Measurements from ENCODE around the gene NSFL1C. TPM values are rescaled to one million over a fixed set of nuclear protein-coding genes. Genes with fewer than 3 reads are reported as not detected.
A peak's percentile ranks its signal among the peaks of the same experiment; 100 is the strongest.

Gene NSFL1C
- total and polyA plus RNA-seq, 5 donors from 2014 or later = 64.0 to 95.8 (median 90.4) TPM

GRCh38 chr20:1471242-1471641 lies 4.6 kb upstream of the NSFL1C start:
- Histone ChIP-seq H3K27ac (ENCODE audit: insufficient read depth, low read length, poor library complexity, severe bottlenecking) (no peak overlapping the region), H3K4me1 (ENCODE audit: control insufficient read depth, insufficient read depth, low read length, poor library complexity, severe bottlenecking) (peaks cover 5% of the 10 kb centered on the region), H3K27me3 (ENCODE audit: control insufficient read depth, insufficient read depth, low read length) (peaks cover 8% of the 10 kb centered on the region), H3K9me3 (ENCODE audit: control insufficient read depth in 2 of 2, low read length in 2 of 2) (no peaks in the 10 kb centered on the region), H3K36me3 (ENCODE audit: control insufficient read depth, insufficient read depth, low read length) (no peaks in the 10 kb centered on the region), H3K4me3 (ENCODE audit: low read depth, low read length) (no peak overlapping the region)
- H3K36me3 Mint-ChIP-seq = no peaks in the 10 kb centered on the region
- H3K27ac Mint-ChIP-seq = peak overlapping the region in 1 of 3 donors; percentile 43
- H3K4me3 Mint-ChIP-seq = peak overlapping the region in 1 of 4 donors; percentile 30
- H3K4me1 Mint-ChIP-seq = peaks cover 0 to 13% (median 8%) of the 10 kb centered on the region in 4 donors
- H3K9me3 Mint-ChIP-seq = no peaks in the 10 kb centered on the region
- no peak for DNase-seq
- peaks cover 26% of the 10 kb centered on the region for H3K27me3 Mint-ChIP-seq
- no peak for ATAC-seq (ENCODE audit: low read depth in 2 of 2)

- H3K36me3 Mint-ChIP-seq = no peaks in the 10 kb centered on the region
- peak overlapping the region in 1 of 4 donors; percentile 40 for H3K4me3 Mint-ChIP-seq
- H3K27me3 Mint-ChIP-seq = peaks cover 26% of the 10 kb centered on the region
- H3K4me1 ChIP-seq (ENCODE audit: control insufficient read depth, insufficient read depth, low read length, poor library complexity, severe bottlenecking) = peaks cover 17% of the 10 kb centered on the region
- H3K4me3 ChIP-seq (ENCODE audit: low read depth, low read length) = no peak overlapping the region
- no peaks in the 10 kb centered on the region for H3K9me3 Mint-ChIP-seq
- ATAC-seq (ENCODE audit: low read depth in 2 of 2) (no peak), DNase-seq (peak in 1 of 3 donors; percentile 16)
- H3K27me3 ChIP-seq (ENCODE audit: control insufficient read depth, insufficient read depth, low read length) = peaks cover 8% of the 10 kb centered on the region
- no peak overlapping the region for H3K27ac Mint-ChIP-seq
- no peaks in the 10 kb centered on the region for H3K9me3 ChIP-seq (ENCODE audit: control insufficient read depth in 2 of 2, low read length in 2 of 2)
- peaks cover 2% of the 10 kb centered on the region for H3K36me3 ChIP-seq (ENCODE audit: control insufficient read depth, insufficient read depth, low read length)
- peaks cover 8 to 24% (median 17%) of the 10 kb centered on the region in 4 donors for H3K4me1 Mint-ChIP-seq
- no peak overlapping the region for H3K27ac ChIP-seq (ENCODE audit: insufficient read depth, low read length, poor library complexity, severe bottlenecking)
Measured at GRCh38 chr20:1469925-1470571, 3.4 kb upstream of the NSFL1C start.

- H3K27ac Mint-ChIP-seq = no peak overlapping the region
Measured at GRCh38 chr20:1469306-1469905, 2.8 kb upstream of the NSFL1C start.

GRCh38 chr20:1468117-1468624 lies 1.5 kb upstream of the NSFL1C start:
- H3K36me3 Mint-ChIP-seq = peaks cover 2% of the 10 kb centered on the region
- DNase-seq (no peak), ATAC-seq (ENCODE audit: low read depth in 2 of 2) (no peak)
- peaks cover 10% of the 10 kb centered on the region for H3K36me3 ChIP-seq (ENCODE audit: control insufficient read depth, insufficient read depth, low read length)
- no peaks in the 10 kb centered on the region for H3K9me3 ChIP-seq (ENCODE audit: control insufficient read depth in 2 of 2, low read length in 2 of 2)
- no peaks in the 10 kb centered on the region for H3K9me3 Mint-ChIP-seq
- peak overlapping the region in 1 of 3 donors; percentile 94 for H3K27ac Mint-ChIP-seq
- peak overlapping the region in 3 of 4 donors; percentile 43 to 87 (median 73) for H3K4me3 Mint-ChIP-seq
- peaks cover 13 to 43% (median 34%) of the 10 kb centered on the region in 4 donors for H3K4me1 Mint-ChIP-seq
- H3K27me3 ChIP-seq (ENCODE audit: control insufficient read depth, insufficient read depth, low read length) = peaks cover 8% of the 10 kb centered on the region
- peaks cover 30% of the 10 kb centered on the region for H3K4me1 ChIP-seq (ENCODE audit: control insufficient read depth, insufficient read depth, low read length, poor library complexity, severe bottlenecking)
- H3K4me3 ChIP-seq (ENCODE audit: low read depth, low read length) = no peak overlapping the region
- peaks cover 23% of the 10 kb centered on the region for H3K27me3 Mint-ChIP-seq
- H3K27ac ChIP-seq (ENCODE audit: insufficient read depth, low read length, poor library complexity, severe bottlenecking) = no peak overlapping the region

More at GRCh38 chr20:1469306-1469905, 2.8 kb upstream of the NSFL1C start:
- Histone ChIP-seq H3K27me3 (ENCODE audit: control insufficient read depth, insufficient read depth, low read length) (peaks cover 8% of the 10 kb centered on the region), H3K36me3 (ENCODE audit: control insufficient read depth, insufficient read depth, low read length) (peaks cover 2% of the 10 kb centered on the region), H3K4me1 (ENCODE audit: control insufficient read depth, insufficient read depth, low read length, poor library complexity, severe bottlenecking) (peaks cover 21% of the 10 kb centered on the region), H3K4me3 (ENCODE audit: low read depth, low read length) (no peak overlapping the region), H3K9me3 (ENCODE audit: control insufficient read depth in 2 of 2, low read length in 2 of 2) (no peaks in the 10 kb centered on the region), H3K27ac (ENCODE audit: insufficient read depth, low read length, poor library complexity, severe bottlenecking) (no peak overlapping the region)
- no peak for ATAC-seq (ENCODE audit: low read depth in 2 of 2)
- Mint-ChIP-seq H3K4me3 (peak overlapping the region in 1 of 4 donors; percentile 73), H3K4me1 (peaks cover 9 to 30% (median 22%) of the 10 kb centered on the region in 4 donors), H3K27me3 (peaks cover 26% of the 10 kb centered on the region), H3K9me3 (no peaks in the 10 kb centered on the region), H3K36me3 (no peaks in the 10 kb centered on the region)
- no peak for DNase-seq

GRCh38 chr20:1467355-1468116 lies 887 bp upstream of the NSFL1C start:
- H3K4me3 ChIP-seq (ENCODE audit: low read depth, low read length) = peak overlapping the region; percentile 66
- H3K27me3 ChIP-seq (ENCODE audit: control insufficient read depth, insufficient read depth, low read length) = peaks cover 8% of the 10 kb centered on the region
- Mint-ChIP-seq H3K36me3 (peaks cover 5% of the 10 kb centered on the region), H3K4me1 (peaks cover 13 to 47% (median 37%) of the 10 kb centered on the region in 4 donors), H3K4me3 (peak overlapping the region; percentile 80 to 93 (median 87)), H3K27ac (peak overlapping the region; percentile 42 to 94 (median 80)), H3K9me3 (no peaks in the 10 kb centered on the region), H3K27me3 (peaks cover 17% of the 10 kb centered on the region)
- H3K4me1 ChIP-seq (ENCODE audit: control insufficient read depth, insufficient read depth, low read length, poor library complexity, severe bottlenecking) = peaks cover 34% of the 10 kb centered on the region
- ATAC-seq (ENCODE audit: low read depth in 2 of 2) = no peak
- peak overlapping the region; percentile 60 for H3K27ac ChIP-seq (ENCODE audit: insufficient read depth, low read length, poor library complexity, severe bottlenecking)
- H3K9me3 ChIP-seq (ENCODE audit: control insufficient read depth in 2 of 2, low read length in 2 of 2) = no peaks in the 10 kb centered on the region
- DNase-seq = no peak
- peaks cover 16% of the 10 kb centered on the region for H3K36me3 ChIP-seq (ENCODE audit: control insufficient read depth, insufficient read depth, low read length)

GRCh38 chr20:1467082-1467354 lies 369 bp upstream of the NSFL1C start:
- peak overlapping the region; percentile 80 to 93 (median 87) for H3K4me3 Mint-ChIP-seq
- peak overlapping the region; percentile 66 for H3K4me3 ChIP-seq (ENCODE audit: low read depth, low read length)
- H3K27ac ChIP-seq (ENCODE audit: insufficient read depth, low read length, poor library complexity, severe bottlenecking) = peak overlapping the region; percentile 60
- no peaks in the 10 kb centered on the region for H3K9me3 Mint-ChIP-seq
- H3K36me3 ChIP-seq (ENCODE audit: control insufficient read depth, insufficient read depth, low read length) = peaks cover 19% of the 10 kb centered on the region
- peaks cover 13% of the 10 kb centered on the region for H3K27me3 Mint-ChIP-seq
- peaks cover 13 to 49% (median 37%) of the 10 kb centered on the region in 4 donors for H3K4me1 Mint-ChIP-seq
- H3K4me1 ChIP-seq (ENCODE audit: control insufficient read depth, insufficient read depth, low read length, poor library complexity, severe bottlenecking) = peaks cover 34% of the 10 kb centered on the region
- H3K27ac Mint-ChIP-seq = peak overlapping the region; percentile 42 to 94 (median 80)
- ATAC-seq (ENCODE audit: low read depth in 2 of 2) (no peak), DNase-seq (no peak)
- H3K27me3 ChIP-seq (ENCODE audit: control insufficient read depth, insufficient read depth, low read length) = peaks cover 8% of the 10 kb centered on the region
- H3K36me3 Mint-ChIP-seq = peaks cover 5% of the 10 kb centered on the region
- no peaks in the 10 kb centered on the region for H3K9me3 ChIP-seq (ENCODE audit: control insufficient read depth in 2 of 2, low read length in 2 of 2)

GRCh38 chr20:1465470-1466210 lies 1.0 kb downstream of the NSFL1C start:
- Mint-ChIP-seq H3K27me3 (peaks cover 8% of the 10 kb centered on the region), H3K4me3 (peak overlapping the region; percentile 87 to 94 (median 90)), H3K9me3 (no peaks in the 10 kb centered on the region), H3K27ac (peak overlapping the region in 1 of 3 donors; percentile 88), H3K36me3 (peaks cover 12% of the 10 kb centered on the region), H3K4me1 (peaks cover 17 to 62% (median 41%) of the 10 kb centered on the region in 4 donors)
- H3K4me3 ChIP-seq (ENCODE audit: low read depth, low read length) = peak overlapping the region; percentile 84
- DNase-seq (no peak), ATAC-seq (ENCODE audit: low read depth in 2 of 2) (no peak)
- peaks cover 31% of the 10 kb centered on the region for H3K36me3 ChIP-seq (ENCODE audit: control insufficient read depth, insufficient read depth, low read length)
- peaks cover 8% of the 10 kb centered on the region for H3K27me3 ChIP-seq (ENCODE audit: control insufficient read depth, insufficient read depth, low read length)
- H3K27ac ChIP-seq (ENCODE audit: insufficient read depth, low read length, poor library complexity, severe bottlenecking) = peak overlapping the region; percentile 87
- no peaks in the 10 kb centered on the region for H3K9me3 ChIP-seq (ENCODE audit: control insufficient read depth in 2 of 2, low read length in 2 of 2)
- H3K4me1 ChIP-seq (ENCODE audit: control insufficient read depth, insufficient read depth, low read length, poor library complexity, severe bottlenecking) = peaks cover 34% of the 10 kb centered on the region
